Measurements from ENCODE around the gene GNGT2.
"Not testable (repeated sequence)": the region's sequence is repeated elsewhere in the genome, so short reads cannot be mapped to it uniquely, and the experiment has no call there.

GNGT2 gene

DNA sequence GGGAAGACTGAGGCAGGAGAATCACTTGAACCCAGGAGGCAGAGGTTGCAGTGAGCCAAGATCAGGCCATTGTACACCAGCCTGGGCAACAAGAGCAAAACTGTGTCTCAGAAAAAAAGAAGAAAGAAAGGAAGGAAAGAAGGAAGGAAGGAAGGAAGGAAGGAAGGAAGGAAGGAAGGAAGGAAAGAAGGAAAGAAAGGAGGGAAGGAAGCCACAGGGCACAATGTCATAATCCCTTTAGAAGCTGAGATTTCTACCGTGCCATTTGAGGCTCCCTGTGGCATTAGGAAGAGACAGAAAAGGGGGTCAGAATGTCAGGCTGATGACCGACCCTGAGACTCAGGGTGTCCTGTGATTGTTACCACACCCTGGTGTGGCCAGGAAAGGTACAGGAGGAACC, 6.6 kb downstream of the GNGT2 start:
- no peak for DNase-seq (ENCODE audit: low spot score)

DNA sequence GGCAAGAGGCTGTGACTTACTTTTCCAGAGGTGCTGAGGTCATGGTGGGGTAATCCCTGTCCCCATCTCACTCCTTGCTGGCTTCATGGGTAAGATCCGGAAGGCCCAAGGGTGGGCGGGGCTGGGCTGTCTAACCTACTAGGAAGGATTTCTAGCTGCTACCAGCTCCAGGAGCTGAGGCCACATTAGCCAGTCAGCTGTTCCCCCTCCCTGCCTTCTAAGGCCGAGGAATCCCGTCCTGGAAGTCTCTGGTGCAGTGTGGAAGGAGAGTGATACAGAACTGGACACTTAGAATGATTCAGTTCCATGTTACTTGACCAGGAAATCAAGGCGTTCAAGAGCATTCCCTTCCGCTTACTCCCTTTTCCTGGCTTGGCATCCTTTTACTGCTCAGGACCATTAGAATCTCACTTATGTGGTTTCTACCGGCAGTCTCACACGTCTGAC, 8.9 kb downstream of the GNGT2 start:
- DNase-seq (ENCODE audit: low spot score) = peak; percentile 32

DNA sequence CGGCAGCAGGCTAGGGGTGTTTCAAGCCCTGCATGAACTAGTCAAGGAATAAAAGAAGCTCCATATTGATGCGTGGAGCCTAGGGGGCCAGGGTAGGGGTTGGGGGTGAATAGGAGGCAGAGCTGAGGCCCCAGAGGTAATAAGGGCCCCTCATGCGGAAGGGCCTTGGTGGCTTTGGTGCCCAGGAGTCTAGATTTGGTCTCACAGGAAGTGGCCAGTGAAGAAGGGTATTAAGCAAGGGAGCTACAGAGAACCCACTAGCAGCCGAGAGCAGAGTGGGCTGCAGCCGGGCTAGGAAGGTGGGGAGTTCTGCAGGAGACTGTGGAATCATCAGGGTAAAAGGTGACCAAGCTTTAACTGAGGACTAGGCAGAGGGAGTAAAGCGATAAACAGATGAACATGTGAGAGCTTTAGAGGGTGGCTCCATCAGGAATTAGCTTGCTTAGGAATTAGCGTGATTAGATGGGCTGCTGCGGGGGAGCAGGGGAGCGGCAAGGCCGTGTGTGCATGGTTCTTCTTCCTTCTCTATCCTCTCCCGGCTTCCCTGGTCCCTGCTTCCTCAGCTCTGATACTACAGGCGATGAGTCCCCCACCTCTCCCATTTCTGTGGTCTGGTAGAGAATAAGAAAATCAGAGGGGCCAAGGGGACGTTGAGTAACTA, 9.8 kb downstream of the GNGT2 start:
- DNase-seq (ENCODE audit: low spot score) = peak; percentile 81

DNA sequence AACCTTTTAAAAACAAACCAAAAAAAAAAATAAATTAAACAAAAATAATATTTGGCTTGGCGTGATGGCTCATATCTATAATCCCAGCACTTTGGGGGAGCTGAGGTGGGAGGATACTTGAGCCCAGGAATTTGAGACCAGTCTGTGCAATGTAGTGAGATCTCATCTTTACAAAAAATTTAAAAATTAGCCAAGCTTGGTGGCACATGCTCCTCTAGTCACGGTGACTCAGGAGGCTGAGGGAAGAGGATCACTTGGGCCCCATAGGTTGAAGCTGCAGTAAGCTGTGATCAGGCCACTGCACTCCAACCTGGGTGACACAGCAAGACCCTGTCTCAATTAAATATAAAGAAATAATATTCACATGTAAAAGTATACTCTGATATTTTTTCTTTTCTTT, 12.2 kb downstream of the GNGT2 start:
- no peak for DNase-seq (ENCODE audit: low spot score)

DNA sequence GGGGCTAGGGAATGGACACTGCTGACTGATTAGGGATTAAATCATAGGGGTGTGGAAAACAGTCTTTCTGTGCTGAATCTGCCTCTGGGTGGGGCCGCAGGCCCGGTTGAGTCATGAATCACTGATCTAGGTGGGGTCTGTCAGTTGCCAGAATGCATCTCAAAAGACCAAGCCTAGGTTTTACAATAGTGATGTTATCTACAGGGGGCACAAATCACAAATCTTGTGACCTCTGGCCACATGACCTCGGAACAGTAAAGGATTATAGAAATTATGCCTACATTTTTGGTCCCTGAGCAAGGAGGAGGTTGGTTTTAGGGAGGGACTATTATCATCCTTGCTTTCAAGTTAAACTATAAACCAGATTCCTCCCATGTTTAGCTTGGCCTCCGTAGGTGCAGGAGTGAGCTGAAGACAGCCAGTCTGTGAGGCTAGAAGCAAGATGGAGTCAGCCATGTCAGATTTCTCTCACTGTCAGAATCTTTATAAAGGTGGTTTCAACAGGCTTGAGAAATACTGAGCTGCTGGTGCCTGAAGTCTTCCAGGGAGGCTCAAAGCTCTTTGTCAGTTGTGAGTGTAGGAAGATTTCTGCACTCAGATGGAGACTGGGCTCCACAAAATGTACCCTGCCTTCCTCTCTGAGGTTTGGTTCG, 12.9 kb downstream of the GNGT2 start:
- DNase-seq (ENCODE audit: low spot score) = no peak

DNA sequence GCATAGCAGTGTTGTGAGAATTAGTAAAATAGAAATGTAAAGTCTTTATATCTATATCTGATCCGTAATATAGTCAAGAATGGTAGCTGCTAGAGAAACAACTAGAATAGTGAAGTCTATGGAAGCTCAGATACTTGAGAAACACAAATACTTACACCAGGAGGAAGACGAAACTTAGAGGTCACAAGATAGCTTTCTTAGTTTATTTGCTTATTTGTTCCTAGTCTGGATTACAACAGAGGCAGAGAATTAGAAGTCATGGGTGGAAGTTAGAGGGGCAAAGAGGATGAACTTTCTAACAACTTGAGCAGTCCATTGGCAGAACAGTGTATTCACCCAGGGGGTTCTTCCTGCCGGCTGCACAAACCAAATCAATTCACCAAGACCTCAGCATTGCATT, 13.9 kb downstream of the GNGT2 start:
- DNase-seq (ENCODE audit: low spot score) = no peak

DNA sequence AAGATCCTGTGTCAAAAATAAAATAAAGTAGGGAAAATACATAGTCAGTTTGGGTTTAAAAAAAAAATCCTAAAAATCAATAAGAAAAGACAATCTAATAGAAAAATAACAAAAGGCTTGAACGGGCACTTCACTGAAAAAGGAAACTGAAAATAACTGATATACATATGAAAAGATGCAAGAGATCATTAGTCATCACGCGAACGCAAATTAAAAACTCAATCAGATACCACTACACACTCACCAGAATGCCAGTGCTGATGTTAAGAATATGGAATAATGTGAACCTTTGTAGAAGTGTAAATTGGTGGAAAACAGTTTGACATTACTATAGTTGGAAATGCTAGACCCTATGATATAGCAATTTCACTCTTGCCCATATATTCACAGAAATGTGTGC, 14.6 kb downstream of the GNGT2 start:
- no peak for DNase-seq (ENCODE audit: low spot score)

DNA sequence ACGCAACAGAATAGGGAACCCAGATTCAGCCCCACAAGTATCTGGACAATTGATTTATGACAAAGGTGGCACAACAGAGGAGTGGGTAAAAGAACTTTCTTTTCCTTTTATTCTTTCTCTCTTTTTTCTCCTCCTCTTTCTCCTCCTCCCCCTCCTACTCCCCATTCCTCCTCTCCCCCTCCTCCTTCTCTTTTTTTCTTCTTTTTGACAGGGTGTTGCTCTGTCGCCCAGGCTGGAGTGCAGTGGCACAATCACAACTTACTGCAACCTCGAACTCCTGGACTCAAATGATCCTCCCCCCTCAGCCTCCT, 16.1 kb downstream of the GNGT2 start:
- DNase-seq (ENCODE audit: low spot score) = no peak

DNA sequence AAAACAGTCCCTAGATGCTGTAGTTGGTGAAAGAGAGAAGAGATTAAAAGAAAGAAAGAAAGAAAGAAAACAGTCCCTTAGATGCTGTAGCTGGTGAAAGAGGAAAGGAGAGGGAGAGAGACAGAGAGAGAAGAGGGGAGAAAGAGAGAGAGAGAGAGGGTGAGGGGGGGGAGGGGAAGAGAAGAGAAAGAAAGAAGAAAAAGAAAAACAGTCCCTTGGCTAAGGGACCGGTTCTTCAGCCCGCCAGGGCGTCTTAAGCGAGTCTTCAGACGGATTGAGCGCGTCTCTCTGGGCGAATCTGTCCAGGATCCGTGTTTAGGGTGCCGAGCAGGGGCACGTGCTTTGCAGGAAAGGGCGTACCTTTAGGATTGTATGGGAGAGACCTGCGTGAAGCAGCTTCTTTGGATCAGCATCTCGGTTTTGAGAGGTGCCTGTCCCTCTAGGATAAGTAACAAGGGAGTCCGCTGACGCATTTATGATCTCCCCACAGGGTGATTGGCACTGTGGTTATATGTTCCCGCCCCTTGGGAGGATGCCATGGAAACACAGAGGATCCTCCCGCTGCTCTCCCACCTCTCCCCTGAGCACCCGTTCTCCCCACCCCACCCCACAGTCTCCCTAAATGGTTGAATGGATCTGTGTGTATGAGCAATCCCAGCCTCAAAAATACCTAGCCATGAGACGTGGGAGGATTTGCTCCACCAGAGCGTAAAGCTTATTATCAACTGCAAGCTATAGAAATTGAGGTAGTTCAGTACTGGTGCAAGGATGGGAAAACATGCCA, 16.7 kb downstream of the GNGT2 start:
- peak; percentile 89 for DNase-seq (ENCODE audit: low spot score)

DNA sequence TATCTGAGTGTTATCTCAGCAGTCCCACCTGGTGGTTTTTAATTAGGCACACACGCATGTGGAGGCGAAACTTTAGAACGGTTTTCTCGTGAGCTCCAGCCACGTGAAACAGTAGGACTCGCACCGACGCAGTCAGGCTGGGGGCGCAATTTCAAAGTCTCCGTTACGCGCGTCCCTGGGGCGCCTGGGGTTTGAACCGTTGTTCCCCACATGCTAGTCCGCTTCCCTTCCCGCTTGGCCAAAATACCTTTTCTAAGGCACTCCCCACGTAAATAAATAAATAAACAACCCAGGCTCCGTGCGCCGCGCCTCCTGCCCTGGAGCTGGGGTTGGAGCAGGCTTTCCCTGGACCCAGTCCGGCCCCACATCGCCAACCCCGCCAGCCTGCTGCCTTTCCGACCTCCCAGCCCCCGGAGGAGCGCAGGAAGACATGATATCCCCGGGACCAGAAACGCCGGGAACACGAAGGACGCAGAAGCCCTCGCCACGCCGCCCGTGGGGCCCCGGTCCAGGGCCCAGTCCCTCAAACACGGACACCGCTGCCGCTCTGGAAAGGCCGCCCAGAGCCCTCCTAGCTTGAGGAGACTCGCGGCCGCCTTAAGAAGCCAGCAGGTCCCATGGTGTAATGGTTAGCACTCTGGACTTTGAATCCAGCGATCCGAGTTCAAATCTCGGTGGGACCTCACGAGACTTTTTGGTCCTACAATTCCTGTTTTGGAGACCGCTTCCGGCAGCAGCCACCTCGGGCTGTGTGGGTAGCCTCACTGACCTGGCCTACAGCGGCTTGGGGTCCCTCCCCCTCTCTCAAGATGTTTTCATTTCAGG, 18.2 kb downstream of the GNGT2 start:
- DNase-seq (ENCODE audit: low spot score) = peak; percentile 86

DNA sequence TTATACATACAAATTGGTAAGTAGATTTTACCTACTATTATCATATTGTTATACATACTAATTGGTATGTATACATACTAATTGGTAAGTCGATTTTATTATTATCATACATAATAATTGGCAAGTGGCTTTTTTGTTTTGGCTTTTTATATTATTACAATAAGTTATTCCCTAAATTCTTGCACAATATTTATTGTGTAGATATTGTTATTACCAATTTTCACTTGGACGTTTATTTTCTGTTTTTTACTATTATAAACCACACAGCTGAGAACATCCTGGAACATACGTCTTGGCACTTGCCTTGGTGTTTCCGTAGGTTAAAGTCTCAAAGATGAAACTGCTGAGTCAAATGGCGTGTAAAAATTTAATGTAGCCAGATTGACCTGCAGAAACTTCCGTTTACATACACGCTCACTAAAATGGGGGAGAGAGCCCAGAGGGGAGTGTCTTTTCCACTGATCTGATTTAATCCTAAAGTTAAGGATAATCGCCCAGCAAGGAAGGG, 18.9 kb downstream of the GNGT2 start:
- no peak for DNase-seq (ENCODE audit: low spot score)

DNA sequence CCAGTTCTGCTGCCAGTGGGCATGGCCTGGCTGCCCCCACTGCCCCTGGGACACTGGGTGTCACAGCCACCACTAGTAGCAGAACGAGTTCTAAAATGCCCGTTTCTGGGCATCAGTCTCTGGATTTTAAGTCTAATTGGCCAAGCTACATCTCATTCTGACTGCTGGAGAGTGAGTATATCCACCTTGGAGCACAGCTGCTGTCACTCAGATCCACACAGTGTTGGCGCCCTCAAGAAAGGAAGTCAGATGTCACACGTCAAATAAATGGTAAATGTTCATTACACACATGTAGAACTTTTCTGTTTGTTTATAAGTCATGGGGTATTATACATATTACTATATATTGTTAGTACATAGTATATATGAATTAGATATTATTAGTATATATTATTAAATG, 19.4 kb downstream of the GNGT2 start:
- DNase-seq (ENCODE audit: low spot score) = peak; percentile 35

DNA sequence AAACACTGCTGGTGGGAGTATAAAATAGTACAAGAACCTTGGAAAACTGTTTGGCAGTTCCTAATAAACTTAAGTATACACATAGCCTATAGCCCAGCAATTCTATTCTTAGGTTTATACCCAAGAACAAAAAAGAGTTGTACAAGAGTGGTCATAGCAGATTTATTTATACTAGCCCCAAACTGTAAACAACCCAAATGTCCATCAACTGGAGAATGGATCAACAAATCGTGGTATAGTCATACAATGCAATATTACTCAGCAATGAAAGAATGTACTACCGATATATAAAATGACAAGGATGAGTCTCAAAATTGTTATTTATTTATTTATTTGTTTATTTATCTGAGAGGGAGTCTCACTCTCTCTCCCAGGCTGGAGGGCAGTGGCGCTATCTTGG, 23.1 kb downstream of the GNGT2 start:
- DNase-seq (ENCODE audit: low spot score) = no peak

DNA sequence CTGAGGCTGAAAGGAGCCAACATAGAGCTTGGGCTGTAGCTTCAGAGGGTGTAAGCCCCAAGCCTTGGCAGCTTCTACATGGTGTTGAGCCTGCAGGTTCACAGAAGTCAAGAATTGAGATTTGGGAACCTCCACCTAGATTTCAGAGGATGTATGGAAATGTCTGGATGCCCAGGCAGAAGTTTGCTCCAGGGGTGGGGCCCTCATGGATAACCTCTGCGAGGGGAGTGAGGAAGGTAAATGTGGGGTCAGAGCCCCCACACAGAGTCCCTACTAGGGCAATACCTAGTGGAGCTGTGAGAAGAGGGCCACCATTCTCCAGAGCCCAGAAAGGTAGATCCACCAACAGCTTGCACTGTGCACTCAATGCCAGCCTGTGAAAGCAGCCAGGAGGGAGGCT, 25.0 kb downstream of the GNGT2 start:
- DNase-seq (ENCODE audit: low spot score) = not testable (repeated sequence)

DNA sequence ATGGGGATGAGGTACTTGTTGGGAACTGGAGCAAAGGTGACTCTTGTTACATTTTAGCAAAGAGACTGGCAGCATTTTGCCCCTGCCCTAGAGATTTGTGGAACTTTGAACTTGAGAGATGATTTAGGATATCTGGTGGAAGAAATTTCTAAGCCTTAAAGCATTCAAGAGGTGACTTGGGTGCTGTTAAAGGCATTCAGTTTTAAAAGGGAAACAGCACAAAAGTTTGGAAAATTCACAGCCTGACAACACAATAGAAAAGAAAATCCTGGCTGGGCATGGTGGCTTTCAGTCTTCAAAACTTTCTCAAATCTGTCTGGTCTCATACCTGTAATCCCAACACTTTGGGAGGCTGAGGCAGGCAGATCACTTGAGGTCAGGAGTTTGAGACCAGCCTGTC, 25.9 kb downstream of the GNGT2 start:
- not testable (repeated sequence) for DNase-seq (ENCODE audit: low spot score)

DNA sequence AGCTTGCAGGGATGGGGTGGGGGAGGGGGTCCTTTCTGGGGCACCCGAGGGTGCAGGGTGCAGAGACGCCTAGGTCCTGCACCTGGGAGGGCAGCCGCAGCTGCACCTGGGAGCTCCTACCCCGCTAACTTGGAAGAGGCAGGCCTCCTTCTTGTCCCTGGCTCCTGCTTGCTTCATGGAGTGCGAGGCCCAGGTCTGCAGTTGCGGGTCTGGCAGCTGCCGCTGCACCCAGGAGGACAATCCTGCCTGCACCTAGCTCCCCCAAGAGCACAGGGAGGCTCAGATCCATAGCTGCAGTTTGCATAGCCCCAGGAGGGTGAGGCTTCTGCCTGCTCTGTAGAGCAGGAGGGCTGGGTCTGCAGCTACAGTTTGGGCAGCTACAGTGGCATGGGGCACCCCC, 26.6 kb downstream of the GNGT2 start:
- no peak for DNase-seq (ENCODE audit: low spot score)

DNA sequence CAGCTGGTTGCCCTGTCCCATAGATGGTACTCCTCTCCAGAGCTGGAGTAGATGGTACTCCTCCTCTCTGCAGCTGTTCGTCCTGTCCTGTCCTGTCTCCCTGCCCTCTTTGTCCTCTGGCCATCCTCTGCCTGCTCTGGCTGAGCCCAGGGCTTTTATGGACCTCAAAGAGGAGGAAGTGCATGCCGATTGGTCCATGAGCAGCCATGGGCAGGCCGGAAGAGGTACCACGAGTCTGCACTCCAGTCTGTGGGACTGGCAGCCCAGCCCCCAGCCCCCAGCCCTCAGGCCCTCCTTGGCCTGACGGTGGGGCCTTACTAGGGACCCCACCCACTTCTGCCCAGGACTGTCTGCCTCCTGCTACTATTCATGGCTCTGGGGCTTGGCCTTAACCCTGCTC, 27.0 kb downstream of the GNGT2 start:
- DNase-seq (ENCODE audit: low spot score) = no peak

DNA sequence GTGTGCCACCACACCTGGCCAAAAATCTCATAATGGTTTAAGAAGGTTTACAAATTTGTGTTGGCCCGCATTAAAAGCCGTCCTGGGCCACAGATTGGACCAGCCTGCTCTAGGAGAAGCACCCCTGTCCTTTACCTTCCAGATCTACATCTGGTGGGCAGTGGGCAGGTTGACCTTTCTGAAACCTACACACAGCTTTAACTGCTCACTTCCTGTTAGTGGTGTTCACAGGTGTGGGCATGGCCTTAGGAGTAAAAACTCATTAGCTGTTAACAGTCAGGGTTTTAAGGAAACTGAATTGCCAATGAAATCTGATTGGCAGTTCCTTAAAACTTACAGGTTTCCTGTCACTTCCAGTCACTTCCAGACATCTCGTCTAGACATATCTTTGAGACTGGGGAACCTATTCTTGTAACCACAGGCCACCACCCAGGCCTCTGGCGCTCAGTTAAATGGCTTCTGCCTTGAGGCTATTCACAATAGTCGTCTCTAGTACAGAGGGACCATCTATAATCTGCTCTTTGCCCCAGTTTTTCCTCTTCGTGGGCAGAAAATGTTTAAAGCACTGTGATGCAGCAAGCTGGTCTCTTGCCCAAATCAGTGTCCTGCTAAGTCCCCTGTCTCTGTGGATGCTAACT, 29.3 kb downstream of the GNGT2 start:
- DNase-seq (ENCODE audit: low spot score) = peak; percentile 25

DNA sequence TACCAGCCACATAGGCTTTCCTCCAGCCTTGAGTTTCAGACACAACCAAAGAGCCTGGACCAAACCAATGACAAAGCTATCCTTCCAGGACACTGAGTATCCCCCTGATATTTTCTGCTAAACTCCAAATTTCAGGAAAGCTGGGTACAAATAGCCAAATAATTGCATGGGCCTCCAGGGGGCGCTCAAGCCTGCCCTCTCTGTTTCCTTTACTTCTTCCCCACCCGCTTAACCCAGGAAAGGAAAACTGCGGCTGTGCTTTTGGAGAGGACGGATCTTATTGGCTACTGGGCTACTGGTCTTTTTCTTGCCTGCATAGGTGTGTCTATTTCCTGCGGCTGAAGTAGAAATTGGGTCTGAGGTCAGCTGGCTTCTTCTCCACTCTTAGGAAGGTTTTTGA, 30.1 kb downstream of the GNGT2 start:
- DNase-seq (ENCODE audit: low spot score) = peak; percentile 88

DNA sequence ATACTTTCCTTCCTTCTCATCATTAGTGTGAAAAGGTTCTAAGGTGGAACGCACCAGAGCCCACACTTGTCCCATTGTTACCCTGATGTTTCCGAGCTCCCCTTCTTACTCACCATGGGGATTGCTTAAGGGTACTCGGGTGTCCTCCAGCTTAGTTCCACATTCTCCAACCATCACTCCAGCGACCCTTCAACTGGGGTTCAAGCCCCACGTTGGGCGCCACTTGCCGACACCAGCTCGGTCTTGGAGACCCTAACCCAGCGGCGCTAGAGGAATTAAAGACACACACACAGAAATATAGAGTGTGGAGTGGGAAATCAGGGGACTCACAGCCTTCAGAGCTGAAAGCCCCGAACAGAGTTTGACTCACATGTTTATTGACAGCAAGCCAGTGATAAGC, 34.4 kb downstream of the GNGT2 start:
- not testable (repeated sequence) for DNase-seq (ENCODE audit: low spot score)

DNA sequence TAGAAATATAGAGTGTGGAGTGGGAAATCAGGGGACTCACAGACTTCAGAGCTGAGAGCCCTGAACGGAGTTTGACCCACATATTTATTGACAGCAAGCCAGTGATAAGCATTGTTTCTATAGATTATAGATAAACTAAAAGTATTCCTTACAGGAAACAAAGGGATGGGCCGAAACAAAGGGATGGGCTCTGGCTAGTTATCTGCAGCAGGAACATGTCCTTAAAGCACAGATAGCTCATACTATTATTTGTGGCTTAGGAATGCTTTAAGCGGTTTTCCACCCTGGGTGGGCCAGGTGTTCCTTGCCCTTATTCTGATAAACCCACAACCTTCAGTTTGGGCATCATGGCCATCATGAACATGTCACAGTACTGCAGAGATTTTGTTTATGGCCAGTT, 39.7 kb downstream of the GNGT2 start:
- DNase-seq (ENCODE audit: low spot score) = not testable (repeated sequence)

DNA sequence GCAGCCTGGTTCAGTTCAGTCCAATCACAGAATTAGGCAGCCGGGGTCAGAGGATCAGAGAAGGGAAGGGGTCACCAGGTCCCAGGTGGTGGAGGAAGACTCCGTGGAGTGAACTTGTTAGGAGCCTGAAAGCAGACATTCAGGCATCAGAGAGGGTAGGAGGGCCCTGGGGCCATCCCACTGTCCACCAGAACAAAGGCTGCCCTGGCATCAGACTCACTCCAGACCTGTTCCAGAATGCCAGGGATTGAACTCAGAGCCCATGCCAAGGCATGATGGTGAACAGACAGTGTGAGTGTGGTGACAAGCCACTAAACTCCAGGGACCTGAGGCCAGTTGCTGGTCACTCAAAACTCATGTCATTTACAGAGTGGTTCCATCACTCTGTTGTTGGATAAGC, 40.2 kb downstream of the GNGT2 start:
- peak; percentile 20 for DNase-seq (ENCODE audit: low spot score)
